GM19463 (cell line): Measurements from ENCODE around the gene SYNGR2.

Experiments
- ATAC-seq: cut with Tn5 transposase; IDR thresholded peaks from one replicate; pipeline ENCODE4 v1.9.1; 2021; ENCODE audit warnings: mild to moderate bottlenecking, moderate library complexity; ENCODE audit not compliant: unreplicated experiment

SYNGR2 gene

GRCh38 chr17:78168242-78168902 lies at the start of gene SYNGR2:
Gene SYNGR2 (plus strand): TSS chr17:78168581. CDS start chr17:78168617, 36 bp downstream.
- ATAC-seq, result peak; percentile 57

GRCh38 chr17:78118801-78119241 lies 49.6 kb upstream of the SYNGR2 start:
- no peak for ATAC-seq

- no peak for ATAC-seq
Observed at GRCh38 chr17:78120537-78120936, 47.8 kb upstream of the SYNGR2 start.

GRCh38 chr17:78120971-78121800 lies 47.2 kb upstream of the SYNGR2 start:
- ATAC-seq, result no peak

GRCh38 chr17:78121801-78122215 lies 46.6 kb upstream of the SYNGR2 start:
- no peak for ATAC-seq

GRCh38 chr17:78122216-78122930 lies 46.0 kb upstream of the SYNGR2 start:
- no peak for ATAC-seq

GRCh38 chr17:78122931-78123249 lies 45.5 kb upstream of the SYNGR2 start:
- ATAC-seq, result no peak

GRCh38 chr17:78123258-78123929 lies 45.0 kb upstream of the SYNGR2 start:
- ATAC-seq, result no peak

GRCh38 chr17:78124081-78124835 lies 44.1 kb upstream of the SYNGR2 start:
- ATAC-seq, result peak; percentile 24

GRCh38 chr17:78124836-78125137 lies 43.6 kb upstream of the SYNGR2 start:
- no peak for ATAC-seq

- ATAC-seq, result no peak
Observed at GRCh38 chr17:78125138-78125913, 43.1 kb upstream of the SYNGR2 start.

- ATAC-seq, result no peak
Observed at GRCh38 chr17:78125976-78126894, 42.1 kb upstream of the SYNGR2 start.

- no peak for ATAC-seq
Observed at GRCh38 chr17:78126895-78127238, 41.5 kb upstream of the SYNGR2 start.

GRCh38 chr17:78127239-78127887 lies 41.0 kb upstream of the SYNGR2 start:
- ATAC-seq, result no peak

- ATAC-seq, result no peak
Observed at GRCh38 chr17:78127888-78128550, 40.4 kb upstream of the SYNGR2 start.

- no peak for ATAC-seq
Observed at GRCh38 chr17:78128551-78129350, 39.6 kb upstream of the SYNGR2 start, which contains the start of gene TMC6. Gene TMC6 (minus strand): TSS chr17:78128755. CDS start chr17:78126832, 1,923 bp downstream.
